Inferior parietal cortex (tissue), 1 donor: ENCODE results near the gene APOBR.
A peak's percentile ranks its signal among the peaks of the same experiment; 100 is the strongest.
"Not testable (repeated sequence)": the region's sequence is repeated elsewhere in the genome, so short reads cannot be mapped to it uniquely, and the experiment has no call there.

ENCODE experiments used
- DNase-seq: peaks from one replicate; pipeline ENCODE4 v3.0.0-alpha.2; 2016; ENCODE audit errors: extremely low spot score

Gene APOBR

DNA sequence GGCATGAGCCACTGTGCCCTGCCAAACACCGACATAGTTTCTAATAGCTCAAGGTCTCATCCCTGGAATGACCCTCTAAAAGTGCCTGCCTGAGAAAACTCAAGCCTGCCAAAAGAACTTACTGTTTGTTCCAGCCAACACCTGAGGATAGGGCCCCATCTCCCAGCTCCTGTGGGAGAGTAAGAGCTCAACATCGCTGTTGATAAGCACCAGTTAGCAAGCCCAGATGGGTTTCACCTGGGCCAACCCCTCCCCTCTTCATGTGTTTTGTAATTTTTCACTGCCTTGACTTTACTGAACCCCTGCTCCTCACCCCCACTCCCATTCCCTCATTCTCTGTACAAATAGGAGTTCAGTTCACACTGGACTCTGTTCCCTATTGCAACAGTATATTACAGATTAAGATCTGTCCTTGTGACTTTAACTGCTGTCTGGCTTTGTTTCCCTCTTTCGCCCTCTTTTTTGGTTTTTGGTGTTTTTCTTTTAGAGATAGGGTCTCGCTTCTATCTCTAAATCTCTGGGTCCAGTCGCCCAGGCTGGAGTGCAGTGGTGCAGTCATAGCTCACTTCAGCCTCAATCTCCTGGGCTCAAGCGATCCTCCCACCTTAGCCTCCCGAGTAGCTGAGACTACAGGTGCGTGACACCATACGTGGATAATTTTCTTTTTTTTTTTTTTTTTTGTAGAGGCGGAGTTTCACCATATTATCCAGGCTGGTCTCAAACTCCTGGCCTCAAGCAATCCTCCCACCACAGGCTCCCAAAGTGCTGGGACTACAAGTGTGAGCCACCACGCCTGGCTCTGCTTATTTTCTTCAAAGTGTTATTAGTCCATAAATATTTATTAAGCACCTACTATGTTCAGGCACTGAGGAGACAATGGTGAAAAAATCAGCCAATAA, 32.0 kb downstream of the APOBR start:
- DNase-seq, result no peak

DNA sequence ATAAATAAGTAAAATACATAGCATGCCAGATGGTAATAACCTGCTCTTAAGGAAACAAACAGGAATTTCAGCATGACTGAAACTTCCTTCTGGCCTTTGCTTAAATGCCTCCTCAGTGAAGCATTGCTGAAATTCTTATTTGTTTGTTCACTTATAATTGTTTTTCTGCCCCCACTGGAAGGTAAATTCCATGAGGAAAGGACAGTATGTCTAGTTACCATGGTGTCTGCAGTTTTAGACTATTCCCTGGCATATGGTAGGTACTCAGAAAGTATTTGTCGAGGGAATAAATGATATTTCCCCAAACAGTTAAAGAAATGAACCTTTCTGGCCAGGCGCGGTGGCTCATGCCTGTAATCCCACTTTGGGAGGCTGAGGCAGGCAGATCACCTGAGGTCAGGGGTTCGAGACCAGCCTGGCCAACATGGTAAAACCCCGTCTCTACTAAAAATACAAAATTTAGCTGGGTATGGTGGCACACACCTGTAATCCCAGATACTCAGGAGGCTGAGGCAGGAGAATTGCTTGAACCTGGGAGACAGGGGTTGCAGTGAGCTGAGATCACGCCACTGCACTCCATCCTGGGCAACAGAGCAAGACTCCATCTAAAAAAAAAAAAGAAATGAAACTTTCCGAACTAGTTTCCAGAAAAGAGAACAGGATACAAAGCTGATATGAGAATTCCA, 32.8 kb downstream of the APOBR start:
- not testable (repeated sequence) for DNase-seq

DNA sequence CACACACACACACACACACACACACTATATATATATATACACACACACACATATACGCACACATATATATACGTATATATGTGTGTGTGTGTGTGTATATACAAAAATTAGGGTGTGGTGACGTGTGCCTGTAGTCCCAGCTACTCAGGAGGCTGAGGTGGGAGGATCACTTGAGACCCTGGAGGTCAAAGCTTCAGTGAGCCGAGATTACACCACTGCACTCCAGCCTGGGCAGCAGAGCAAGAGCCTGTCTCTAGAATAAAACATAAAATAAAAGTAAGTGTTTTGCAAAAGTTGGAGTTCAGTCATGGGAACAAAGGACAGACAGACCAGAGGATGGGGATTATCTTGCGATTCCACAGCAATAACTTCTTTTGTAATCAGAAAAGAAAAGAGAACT, 33.5 kb downstream of the APOBR start:
- DNase-seq, result no peak

DNA sequence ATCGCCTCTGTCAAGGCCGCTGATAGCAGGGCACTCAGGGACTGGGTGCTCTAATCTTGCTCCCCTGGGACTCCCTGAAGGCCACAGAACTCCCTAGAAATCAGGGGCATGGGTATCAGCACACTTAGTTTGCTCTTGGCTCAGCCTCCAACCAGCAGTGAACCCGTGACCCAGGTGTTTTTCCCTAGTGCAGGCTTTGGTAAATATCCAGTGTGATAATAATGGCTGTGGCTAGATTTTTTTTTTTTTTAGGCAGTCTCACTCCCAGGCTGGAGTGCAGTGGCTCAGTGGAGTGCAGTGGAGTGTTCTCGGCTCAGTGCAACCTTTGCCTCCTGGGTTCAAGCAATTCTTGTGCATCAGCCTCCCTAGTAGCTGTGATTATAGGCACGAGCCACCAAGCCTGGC, 34.0 kb downstream of the APOBR start:
- DNase-seq, result no peak

DNA sequence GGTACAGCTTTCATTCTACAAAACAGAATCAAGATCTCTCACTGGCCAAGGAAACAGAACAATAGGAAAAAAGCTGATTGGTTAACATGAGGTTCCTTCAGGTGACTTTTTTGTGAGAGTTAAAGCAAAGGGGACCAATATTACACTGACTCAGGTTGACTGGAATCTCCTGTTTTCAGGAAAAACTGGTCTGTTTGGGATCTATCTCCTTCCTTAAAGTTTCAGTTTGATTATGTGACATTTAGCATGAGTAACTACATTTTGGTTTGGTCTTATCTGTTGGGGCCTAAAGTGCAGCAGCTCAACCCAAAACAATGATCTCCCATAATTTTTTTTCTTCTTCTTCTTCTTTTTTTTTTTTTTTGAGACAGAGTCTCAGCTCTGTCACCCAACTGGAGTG, 34.7 kb downstream of the APOBR start:
- no peak for DNase-seq

- no peak for DNase-seq
Measured at GRCh38 chr16:28531777-28532744, 37.6 kb downstream of the APOBR start.

DNA sequence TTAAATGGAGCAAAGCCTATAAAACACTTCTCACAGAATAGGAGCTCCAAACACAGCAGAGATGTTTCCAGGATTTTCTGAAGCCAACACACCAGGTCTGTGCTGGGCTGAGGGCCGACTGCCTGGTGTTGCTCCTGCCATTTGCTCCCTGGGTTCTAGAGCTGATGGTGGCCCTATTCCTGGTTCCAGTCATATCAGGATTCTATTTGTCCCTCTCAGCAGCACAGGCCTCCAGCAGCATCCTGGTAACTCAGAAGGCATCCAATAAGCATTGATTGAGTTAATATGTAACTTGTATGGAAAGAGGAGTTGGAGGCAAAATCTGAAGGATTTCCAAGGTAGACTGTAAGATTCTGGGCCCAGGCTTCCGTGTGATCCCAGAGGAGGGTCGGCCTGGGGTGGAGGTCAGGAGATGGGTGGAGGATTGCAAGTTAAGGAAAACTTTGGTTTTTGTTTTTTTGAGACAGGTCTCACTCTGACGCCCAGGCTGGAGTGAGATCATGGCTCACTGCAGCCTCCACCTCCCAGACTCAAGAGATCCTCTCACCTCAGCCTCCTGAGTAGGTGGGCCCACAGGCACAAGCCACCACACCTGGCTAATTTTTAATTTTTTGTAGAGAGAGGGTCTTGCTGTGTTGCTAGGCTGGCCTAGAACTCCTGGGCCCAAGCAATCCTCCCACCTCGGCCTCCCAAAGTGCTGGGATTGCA, 38.7 kb downstream of the APOBR start:
- no peak for DNase-seq

DNA sequence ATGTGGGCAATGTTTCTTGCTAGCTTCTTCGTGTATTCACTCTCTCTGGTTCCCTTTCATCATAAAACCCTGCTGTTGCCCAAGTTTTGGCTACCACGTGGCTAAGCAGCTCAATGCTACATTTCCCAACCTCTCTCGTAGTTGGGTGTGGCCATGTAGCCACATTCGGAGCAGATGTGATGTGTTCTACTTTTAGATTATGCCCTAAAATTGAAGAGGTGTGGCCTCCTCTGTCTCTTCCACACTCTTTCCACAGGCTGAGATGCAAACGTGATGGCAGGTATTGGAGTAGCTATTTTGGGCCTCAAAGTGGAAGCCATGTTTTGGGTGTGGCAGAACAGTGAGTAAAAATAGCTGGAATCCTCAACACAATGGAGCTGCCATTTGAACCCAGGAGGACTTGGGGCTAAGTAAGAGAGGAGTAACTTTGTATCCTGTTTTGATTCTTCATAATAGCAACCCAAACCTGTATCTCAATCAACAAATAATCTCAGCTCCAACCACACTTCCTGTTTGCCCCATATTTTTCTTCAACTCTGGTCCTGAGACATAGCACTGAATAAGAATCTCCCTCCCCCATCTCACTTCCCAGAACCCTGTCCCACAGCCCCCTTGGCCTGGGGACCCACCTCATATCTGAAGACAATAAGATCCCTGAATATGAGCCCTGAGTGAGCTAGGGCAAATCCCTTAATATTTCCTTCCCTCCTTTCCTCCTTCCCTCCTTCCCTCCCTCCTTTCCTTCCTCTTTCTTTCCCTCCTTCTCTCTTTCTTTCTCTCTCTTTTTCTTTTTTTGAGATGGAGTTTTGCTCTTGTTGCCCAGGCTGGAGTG, 40.3 kb downstream of the APOBR start:
- no peak for DNase-seq

GRCh38 chr16:28537076-28537475, 42.6 kb downstream of the APOBR start:
- DNase-seq, result no peak

GRCh38 chr16:28537964-28538732, 43.7 kb downstream of the APOBR start:
- DNase-seq, result no peak

DNA sequence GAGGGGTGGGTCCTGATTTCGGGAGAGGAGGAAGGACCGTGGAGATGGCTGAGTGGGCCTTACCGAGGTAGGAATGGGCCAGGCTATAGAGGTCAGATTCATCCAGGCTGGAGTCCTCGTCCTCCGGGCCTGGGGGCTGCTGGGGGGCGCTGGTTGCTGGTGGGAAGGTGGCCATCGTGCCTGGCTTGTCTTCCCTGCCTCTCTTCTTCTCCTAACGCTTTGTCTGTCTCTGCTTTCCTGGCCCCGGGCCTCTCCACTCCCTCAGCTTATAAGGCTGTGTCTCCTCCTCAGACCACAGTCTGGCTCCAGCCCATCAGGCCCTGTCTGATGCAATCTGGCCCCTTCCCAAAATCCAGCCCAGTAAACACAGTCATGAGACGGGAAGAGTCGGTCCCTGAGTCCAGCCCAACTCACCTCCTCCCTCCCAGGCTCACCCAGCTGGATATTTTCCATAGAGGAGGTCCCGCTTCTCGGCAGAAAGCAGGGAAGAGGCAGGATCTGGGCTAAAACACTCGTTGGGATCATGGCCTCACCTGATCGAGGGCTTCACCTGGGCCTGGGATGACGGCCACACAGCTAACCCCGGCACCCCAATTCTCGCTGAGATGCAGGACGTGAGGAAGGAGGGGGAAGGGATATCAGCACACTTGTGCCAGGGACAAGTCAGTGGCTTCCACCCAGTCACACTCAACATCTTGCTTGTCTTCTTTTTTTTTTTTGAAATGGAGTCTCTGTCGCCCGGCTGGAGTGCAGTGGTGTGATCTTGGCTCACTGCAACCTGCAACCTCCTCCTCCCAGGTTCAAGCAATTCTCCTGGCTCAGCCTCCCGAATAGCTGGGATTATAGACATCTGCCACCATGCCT, 44.5 kb downstream of the APOBR start, which contains the start of gene NUPR1:
NUPR1 (minus strand) TSS at position 242 of the 864 bp plus-strand sequence; CDS start at position 175, 67 bp downstream.
- DNase-seq, result peak; percentile 50

GRCh38 chr16:28540346-28540745, 45.9 kb downstream of the APOBR start:
- no peak for DNase-seq

GRCh38 chr16:28542646-28543045, 48.2 kb downstream of the APOBR start:
- no peak for DNase-seq

DNA sequence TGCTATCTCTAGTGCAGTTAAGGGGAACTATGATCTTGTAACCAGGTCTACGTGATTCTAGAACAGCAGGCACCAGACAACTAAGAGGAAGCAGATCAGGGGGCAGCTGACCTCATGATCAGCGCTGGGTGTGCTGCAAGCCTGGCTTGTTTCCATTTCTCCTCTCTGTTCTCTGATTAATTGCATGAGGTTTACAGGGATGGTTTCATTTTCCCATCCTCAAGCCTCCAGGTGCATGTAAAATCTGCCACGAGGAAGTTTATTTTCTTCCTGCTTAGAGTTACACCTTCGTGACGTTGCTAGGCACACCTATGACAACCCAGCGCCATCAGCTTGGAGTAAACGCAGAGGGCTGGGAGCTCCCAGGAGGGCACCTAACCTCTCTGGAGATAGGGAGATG, 48.6 kb downstream of the APOBR start:
- DNase-seq, result no peak

- no peak for DNase-seq
Measured at GRCh38 chr16:28544998-28545397, 50.6 kb downstream of the APOBR start.

- DNase-seq, result not testable (repeated sequence)
Measured at GRCh38 chr16:28545964-28546363, 51.5 kb downstream of the APOBR start.

GRCh38 chr16:28546626-28547025, 52.2 kb downstream of the APOBR start:
- no peak for DNase-seq

DNA sequence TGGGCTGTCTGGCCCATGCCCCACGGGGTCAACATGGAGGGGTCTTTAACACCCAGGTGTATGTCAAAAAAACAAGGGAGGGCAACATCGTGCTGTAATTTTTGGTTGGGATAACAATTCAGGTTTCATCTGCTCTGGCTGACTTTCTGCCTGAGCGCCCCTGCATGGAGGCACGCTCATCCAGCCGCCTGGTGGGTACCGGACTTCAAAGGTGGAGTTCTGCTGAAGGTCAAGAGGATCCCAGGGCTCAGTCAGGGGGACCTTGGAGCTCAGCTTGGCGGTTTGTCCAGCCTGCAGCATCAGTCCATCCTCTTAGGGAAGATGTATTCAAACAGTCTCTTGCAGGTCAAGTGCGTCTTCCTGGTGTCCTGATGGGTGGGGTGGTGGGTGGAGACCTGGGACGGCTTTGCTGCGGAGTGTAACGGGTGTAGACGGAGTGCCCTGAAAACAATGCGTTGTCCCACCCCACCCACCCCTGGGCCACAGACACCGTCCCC, 53.9 kb downstream of the APOBR start:
- no peak for DNase-seq
